HepG2 (cell line): ENCODE results near the gene USP25. TPM values are rescaled to one million over a fixed set of nuclear protein-coding genes. Genes with fewer than 3 reads are reported as not detected.

Experiments used
- AHDC1 ChIP-seq: sonication (generic); formaldehyde crosslinking; IDR thresholded peaks from 2 replicates; pipeline ENCODE4 v1.5.1; 2020; ENCODE audit warnings: mild to moderate bottlenecking, missing genetic modification reagents, borderline replicate concordance
- ATF4 ChIP-seq, 2 experiments: fragments of 450-650 bp in 1 of 2; sonication (generic) in 1 of 2; formaldehyde crosslinking; IDR thresholded peaks; 2 replicates each; pipeline versions ENCODE4 v1.5.0 to v1.8.0; 2020 to 2022; ENCODE audit warnings: mild to moderate bottlenecking in 1 of 2, missing genetic modification reagents in 1 of 2
- CEBPG ChIP-seq: IDR thresholded peaks from 2 replicates; pipeline ENCODE4 v1.6.1; 2016
- CTCF ChIP-seq: sonication (generic); formaldehyde crosslinking; IDR thresholded peaks from 2 replicates; pipeline ENCODE4 v1.5.0; 2020; ENCODE audit warnings: mild to moderate bottlenecking, missing genetic modification reagents, moderate library complexity
- FOXA1 ChIP-seq, 2 experiments: fragments of 450-650 bp in 1 of 2; sonication (generic) in 1 of 2; formaldehyde crosslinking in 1 of 2; IDR thresholded peaks; 2 replicates each; pipeline versions ENCODE4 v1.4.0 to v1.6.1; 2016 to 2020; ENCODE audit warnings: missing genetic modification reagents in 1 of 2
- FOXA3 ChIP-seq: IDR thresholded peaks from 2 replicates; pipeline ENCODE4 v1.6.1; 2016; ENCODE audit warnings: missing genetic modification reagents, missing compliant biosample characterization
- GATAD2A ChIP-seq: IDR thresholded peaks from 2 replicates; pipeline ENCODE4 v1.6.1; 2016
- HIC2 ChIP-seq: sonication (generic); formaldehyde crosslinking; IDR thresholded peaks from 2 replicates; pipeline ENCODE4 v1.9.0; 2022; ENCODE audit warnings: low read depth, missing genetic modification reagents
- JUN ChIP-seq: sonication (generic); formaldehyde crosslinking; IDR thresholded peaks from 2 replicates; pipeline ENCODE4 v1.4.0; 2020; ENCODE audit warnings: mild to moderate bottlenecking, missing genetic modification reagents
- NONO ChIP-seq, 2 experiments: fragments of 450-650 bp in 1 of 2; sonication (generic) in 1 of 2; formaldehyde crosslinking in 1 of 2; IDR thresholded peaks in 1 of 2; conservative IDR thresholded peaks in 1 of 2; 2 replicates each; pipeline versions ENCODE4 v1.6.1 to v1.8.0; 2017 to 2022; ENCODE audit warnings: mild to moderate bottlenecking in 1 of 2, missing genetic modification reagents in 1 of 2, moderate library complexity in 1 of 2
- NR1H2 ChIP-seq: sonication (generic); formaldehyde crosslinking; IDR thresholded peaks from 2 replicates; pipeline ENCODE4 v1.8.1; 2022; ENCODE audit warnings: low read depth, missing genetic modification reagents, borderline replicate concordance
- NR2F2 ChIP-seq: IDR thresholded peaks from 2 replicates; pipeline ENCODE4 v1.6.1; 2012; ENCODE audit warnings: low read depth, inconsistent platforms, borderline replicate concordance
- STAG1 ChIP-seq: sonication (generic); formaldehyde crosslinking; IDR thresholded peaks from 2 replicates; pipeline ENCODE4 v1.4.0; 2020; ENCODE audit warnings: missing genetic modification reagents
- ZBTB34 ChIP-seq: sonication (generic); formaldehyde crosslinking; IDR thresholded peaks from 2 replicates; pipeline ENCODE4 v1.8.0; 2022; ENCODE audit warnings: mild to moderate bottlenecking, missing genetic modification reagents
- ZFP62 ChIP-seq: sonication (generic); formaldehyde crosslinking; IDR thresholded peaks from 2 replicates; pipeline ENCODE4 v1.4.0; 2020; ENCODE audit warnings: missing genetic modification reagents
- ZNF430 ChIP-seq: sonication (generic); formaldehyde crosslinking; IDR thresholded peaks from 2 replicates; pipeline ENCODE4 v1.9.0; 2021; ENCODE audit warnings: mild to moderate bottlenecking, missing genetic modification reagents
- ZNF839 ChIP-seq: sonication (generic); formaldehyde crosslinking; IDR thresholded peaks from 2 replicates; pipeline ENCODE4 v1.4.0; 2020; ENCODE audit warnings: missing genetic modification reagents, mild to moderate bottlenecking, borderline replicate concordance
- polyA plus RNA-seq, 8 experiments: library from polyadenylated mRNA; depleted of rRNA in 3 of 8; stranded (reverse) in 7 of 8; unstranded in 1 of 8; fragments of >200 nt; fragmentation: Illumina TruSeq in 4 of 8; extraction: Trizol in 4 of 8; gene quantifications; 2 replicates each; pipeline versions ENCODE4 v1.2.1 to v1.2.3, GENCODE V29; 2011 to 2016; ENCODE audit warnings: low read depth in 4 of 8, missing spikeins in 1 of 8, mixed read lengths in 1 of 8; ENCODE audit not compliant: insufficient read depth in 1 of 8
- total RNA-seq, 5 experiments: library from RNA; depleted of rRNA; stranded (reverse); fragments of >200 nt; fragmentation: Illumina TruSeq; extraction: Trizol; gene quantifications; 2 replicates each; pipeline ENCODE4 v1.2.3, GENCODE V29; 2016; ENCODE audit warnings: low read depth in 1 of 5

USP25 gene
- total and polyA plus RNA-seq, 2 of the 13 experiments (the other 11 are each of a cell fraction or from before 2014, with no cell fraction given) = 12.4 to 26.3 TPM

GRCh38 chr21:15826147-15826780 lies 96.5 kb downstream of the USP25 start (continued):
- TF ChIP-seq ZFP62 = no peak
- TF ChIP-seq NR2F2 = no peak
- peak in 1 of 2 experiments; percentile 87; a peak in 2 of 4 replicates for TF ChIP-seq ATF4 (CRISPR knock-in tag; IDR thresholded peaks at IDR 0.05)
- TF ChIP-seq FOXA3 (CRISPR knock-in tag) = peak; percentile 35; the same call in 1 of the 2 replicates
- no peak for TF ChIP-seq NONO (IDR thresholded peaks at IDR 0.05)
- TF ChIP-seq NONO (CRISPR knock-in tag; conservative IDR thresholded peaks at IDR 0.05) = no peak
- peak; percentile 86 for TF ChIP-seq STAG1 (CRISPR knock-in tag)
- TF ChIP-seq HIC2 (CRISPR knock-in tag) = no peak
- TF ChIP-seq ZNF430 (CRISPR knock-in tag) = no peak
- TF ChIP-seq CEBPG = peak; percentile 86
- TF ChIP-seq FOXA1 (IDR thresholded peaks at IDR 0.05) = no peak
- peak; percentile 65 for TF ChIP-seq FOXA1 (CRISPR knock-in tag; IDR thresholded peaks at IDR 0.05)
- no peak for TF ChIP-seq ZNF839 (CRISPR knock-in tag)
- TF ChIP-seq GATAD2A = 0 out of 2 replicates have a peak, but pooled peaks have one; percentile 29
- TF ChIP-seq JUN (CRISPR knock-in tag) = no peak
- TF ChIP-seq CTCF (CRISPR knock-in tag) = peak; percentile 75
- no peak for TF ChIP-seq ZBTB34 (CRISPR knock-in tag)
- no peak for TF ChIP-seq AHDC1
- no peak for TF ChIP-seq NR1H2 (CRISPR knock-in tag)
